ENCODE data around the gene CNNM2. TPM values are rescaled to one million over a fixed set of nuclear protein-coding genes. Genes with fewer than 3 reads are reported as not detected.

Gene CNNM2
- total RNA-seq, 1 experiment from 2014 or later = 23.5 TPM

DNA sequence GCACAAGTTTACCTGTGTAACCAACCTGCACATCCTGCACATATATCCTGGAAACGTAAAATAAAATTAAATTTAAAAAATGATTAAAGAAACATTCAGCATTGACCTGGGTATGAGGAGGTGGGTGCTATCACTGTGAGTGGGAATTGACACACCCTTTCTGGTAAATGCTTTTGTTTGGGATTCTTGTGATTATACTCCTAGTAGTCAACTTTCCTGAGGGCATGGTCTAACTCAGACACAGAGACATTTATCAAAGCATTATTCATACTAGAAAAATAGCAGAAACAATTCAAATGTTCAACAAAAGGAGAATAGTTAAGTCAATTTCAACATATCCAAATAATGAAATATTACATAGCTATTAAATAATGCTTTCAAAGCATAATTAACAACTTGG, 44.2 kb downstream of the CNNM2 start:
- ChIA-PET POLR2A (no interaction called here), CTCF (no interaction called here)

DNA sequence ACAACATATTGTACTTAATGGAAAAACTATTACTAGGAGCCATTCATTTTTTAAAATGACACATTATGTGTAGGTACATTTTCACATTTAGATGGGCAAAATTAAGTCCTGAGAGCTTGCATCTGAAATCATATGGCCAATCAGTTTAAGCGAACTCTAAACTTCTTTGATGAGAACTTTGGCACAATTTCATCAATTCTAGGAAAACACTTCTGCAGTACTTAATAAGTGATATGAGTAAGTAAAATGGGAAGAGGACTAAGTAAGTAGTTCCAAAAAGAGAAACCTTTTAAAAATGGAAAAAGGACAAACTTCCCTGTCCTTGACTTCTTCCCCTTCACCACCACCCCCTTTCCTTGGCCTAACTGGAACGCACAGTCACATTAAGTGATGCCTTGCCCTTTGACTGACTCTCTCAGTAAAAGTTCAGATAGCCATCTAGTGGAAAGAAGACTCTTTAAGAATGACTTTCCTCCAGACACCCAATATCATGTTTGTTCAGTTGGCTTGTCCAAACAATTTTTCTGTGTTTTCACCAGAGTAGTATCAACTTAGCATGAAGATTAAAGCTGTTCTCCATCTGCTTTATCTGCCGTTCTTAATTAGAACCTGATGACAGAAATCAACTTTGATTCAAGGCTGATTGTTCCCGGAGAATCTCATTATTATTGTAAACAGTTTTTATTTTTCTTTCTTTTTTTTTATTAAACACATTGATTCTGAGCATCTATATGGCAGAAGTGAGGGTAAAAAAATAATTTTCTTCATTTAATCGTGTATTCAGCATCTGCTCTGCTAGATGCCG, 45.1 kb downstream of the CNNM2 start:
- no peak overlapping the region for H3K4me3 Mint-ChIP-seq
- ChIA-PET CTCF (interaction anchor here (0.6 kb wide), 1 partner anchor 46 kb away, joined by 3 read pairs; no protein-coding TSS in a partner anchor), POLR2A (no interaction called here)
- H3K27ac Mint-ChIP-seq = 0 out of 2 replicates have a peak overlapping the region, but pooled peaks have one; percentile 38
- ATAC-seq (no peak), DNase-seq (ENCODE audit: low spot score) (no peak)
- TF ChIP-seq SOX15 (CRISPR knock-in tag; IDR thresholded peaks at IDR 0.05) = no peak
- TF ChIP-seq, protein P1, sequence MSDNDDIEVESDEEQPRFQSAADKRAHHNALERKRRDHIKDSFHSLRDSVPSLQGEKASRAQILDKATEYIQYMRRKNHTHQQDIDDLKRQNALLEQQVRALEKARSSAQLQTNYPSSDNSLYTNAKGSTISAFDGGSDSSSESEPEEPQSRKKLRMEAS (CRISPR knock-in tag; IDR thresholded peaks at IDR 0.05) = no peak
- no peaks in the 10 kb centered on the region for H3K27me3 Mint-ChIP-seq (ENCODE audit: low read depth)
- no peaks in the 10 kb centered on the region for H3K4me1 Mint-ChIP-seq
- H3K9me3 Mint-ChIP-seq = no peaks in the 10 kb centered on the region
- no peaks in the 10 kb centered on the region for H3K36me3 Mint-ChIP-seq

More for the DNA sequence above, 44.2 kb downstream of the CNNM2 start:
- Mint-ChIP-seq H3K36me3 (no peaks in the 10 kb centered on the region), H3K9me3 (no peaks in the 10 kb centered on the region), H3K4me3 (no peak overlapping the region), H3K27ac (no peak overlapping the region), H3K4me1 (no peaks in the 10 kb centered on the region), H3K27me3 (ENCODE audit: low read depth) (no peaks in the 10 kb centered on the region)
- no peak for ATAC-seq
- DNase-seq (ENCODE audit: low spot score) = no peak
- TF ChIP-seq, protein P2, sequence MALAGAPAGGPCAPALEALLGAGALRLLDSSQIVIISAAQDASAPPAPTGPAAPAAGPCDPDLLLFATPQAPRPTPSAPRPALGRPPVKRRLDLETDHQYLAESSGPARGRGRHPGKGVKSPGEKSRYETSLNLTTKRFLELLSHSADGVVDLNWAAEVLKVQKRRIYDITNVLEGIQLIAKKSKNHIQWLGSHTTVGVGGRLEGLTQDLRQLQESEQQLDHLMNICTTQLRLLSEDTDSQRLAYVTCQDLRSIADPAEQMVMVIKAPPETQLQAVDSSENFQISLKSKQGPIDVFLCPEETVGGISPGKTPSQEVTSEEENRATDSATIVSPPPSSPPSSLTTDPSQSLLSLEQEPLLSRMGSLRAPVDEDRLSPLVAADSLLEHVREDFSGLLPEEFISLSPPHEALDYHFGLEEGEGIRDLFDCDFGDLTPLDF (CRISPR knock-in tag; IDR thresholded peaks at IDR 0.05) = no peak
- no peak for TF ChIP-seq SP1 (CRISPR knock-in tag; conservative IDR thresholded peaks at IDR 0.05)
- no peak for TF ChIP-seq ZNF138 (CRISPR knock-in tag; conservative IDR thresholded peaks at IDR 0.05)
- no peak for TF ChIP-seq CREM (CRISPR knock-in tag; IDR thresholded peaks at IDR 0.05)
- no peak for TF ChIP-seq ZNF671 (CRISPR knock-in tag; IDR thresholded peaks at IDR 0.05)
- TF ChIP-seq, protein P3, sequence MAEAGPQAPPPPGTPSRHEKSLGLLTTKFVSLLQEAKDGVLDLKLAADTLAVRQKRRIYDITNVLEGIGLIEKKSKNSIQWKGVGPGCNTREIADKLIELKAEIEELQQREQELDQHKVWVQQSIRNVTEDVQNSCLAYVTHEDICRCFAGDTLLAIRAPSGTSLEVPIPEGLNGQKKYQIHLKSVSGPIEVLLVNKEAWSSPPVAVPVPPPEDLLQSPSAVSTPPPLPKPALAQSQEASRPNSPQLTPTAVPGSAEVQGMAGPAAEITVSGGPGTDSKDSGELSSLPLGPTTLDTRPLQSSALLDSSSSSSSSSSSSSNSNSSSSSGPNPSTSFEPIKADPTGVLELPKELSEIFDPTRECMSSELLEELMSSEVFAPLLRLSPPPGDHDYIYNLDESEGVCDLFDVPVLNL (CRISPR knock-in tag; IDR thresholded peaks at IDR 0.05; ENCODE audit: borderline replicate concordance, low read depth) = no peak
- TF ChIP-seq, protein P4, sequence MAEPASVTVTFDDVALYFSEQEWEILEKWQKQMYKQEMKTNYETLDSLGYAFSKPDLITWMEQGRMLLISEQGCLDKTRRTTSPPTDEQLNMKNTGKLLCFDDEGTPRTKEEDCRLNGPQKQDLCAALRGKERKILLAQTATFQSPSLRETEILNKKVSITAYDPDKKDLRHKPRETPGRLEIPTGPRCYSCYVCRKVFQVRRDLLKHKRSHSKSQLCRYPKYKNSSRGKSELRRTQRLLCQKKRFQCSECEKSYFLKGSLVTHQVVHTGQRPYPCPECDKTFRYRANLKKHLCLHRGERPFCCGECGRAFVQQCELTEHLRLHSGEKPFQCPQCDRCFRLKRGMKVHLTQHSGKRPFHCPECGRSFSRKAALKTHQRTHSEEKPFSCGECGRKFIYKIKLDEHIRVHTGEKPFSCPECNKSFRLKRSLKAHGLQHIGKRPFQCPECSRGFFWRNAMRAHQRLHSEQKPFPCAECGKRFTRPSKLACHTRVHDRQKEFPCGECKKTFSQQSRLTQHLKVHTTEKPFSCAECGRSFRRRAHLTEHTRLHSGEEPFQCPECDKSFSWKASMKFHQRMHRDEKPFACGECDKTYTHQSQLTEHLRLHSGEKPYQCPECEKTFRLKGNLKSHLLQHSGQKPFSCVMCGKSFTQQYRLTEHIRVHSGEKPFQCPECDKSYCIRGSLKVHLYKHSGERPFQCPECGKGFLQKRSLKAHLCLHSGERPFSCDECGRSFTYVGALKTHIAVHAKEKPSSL (CRISPR knock-in tag; conservative IDR thresholded peaks at IDR 0.05) = no peak
- TF ChIP-seq, protein P5, sequence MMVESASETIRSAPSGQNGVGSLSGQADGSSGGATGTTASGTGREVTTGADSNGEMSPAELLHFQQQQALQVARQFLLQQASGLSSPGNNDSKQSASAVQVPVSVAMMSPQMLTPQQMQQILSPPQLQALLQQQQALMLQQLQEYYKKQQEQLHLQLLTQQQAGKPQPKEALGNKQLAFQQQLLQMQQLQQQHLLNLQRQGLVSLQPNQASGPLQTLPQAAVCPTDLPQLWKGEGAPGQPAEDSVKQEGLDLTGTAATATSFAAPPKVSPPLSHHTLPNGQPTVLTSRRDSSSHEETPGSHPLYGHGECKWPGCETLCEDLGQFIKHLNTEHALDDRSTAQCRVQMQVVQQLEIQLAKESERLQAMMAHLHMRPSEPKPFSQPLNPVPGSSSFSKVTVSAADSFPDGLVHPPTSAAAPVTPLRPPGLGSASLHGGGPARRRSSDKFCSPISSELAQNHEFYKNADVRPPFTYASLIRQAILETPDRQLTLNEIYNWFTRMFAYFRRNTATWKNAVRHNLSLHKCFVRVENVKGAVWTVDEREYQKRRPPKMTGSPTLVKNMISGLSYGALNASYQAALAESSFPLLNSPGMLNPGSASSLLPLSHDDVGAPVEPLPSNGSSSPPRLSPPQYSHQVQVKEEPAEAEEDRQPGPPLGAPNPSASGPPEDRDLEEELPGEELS (CRISPR knock-in tag; IDR thresholded peaks at IDR 0.05) = no peak
- TF ChIP-seq, protein P6, sequence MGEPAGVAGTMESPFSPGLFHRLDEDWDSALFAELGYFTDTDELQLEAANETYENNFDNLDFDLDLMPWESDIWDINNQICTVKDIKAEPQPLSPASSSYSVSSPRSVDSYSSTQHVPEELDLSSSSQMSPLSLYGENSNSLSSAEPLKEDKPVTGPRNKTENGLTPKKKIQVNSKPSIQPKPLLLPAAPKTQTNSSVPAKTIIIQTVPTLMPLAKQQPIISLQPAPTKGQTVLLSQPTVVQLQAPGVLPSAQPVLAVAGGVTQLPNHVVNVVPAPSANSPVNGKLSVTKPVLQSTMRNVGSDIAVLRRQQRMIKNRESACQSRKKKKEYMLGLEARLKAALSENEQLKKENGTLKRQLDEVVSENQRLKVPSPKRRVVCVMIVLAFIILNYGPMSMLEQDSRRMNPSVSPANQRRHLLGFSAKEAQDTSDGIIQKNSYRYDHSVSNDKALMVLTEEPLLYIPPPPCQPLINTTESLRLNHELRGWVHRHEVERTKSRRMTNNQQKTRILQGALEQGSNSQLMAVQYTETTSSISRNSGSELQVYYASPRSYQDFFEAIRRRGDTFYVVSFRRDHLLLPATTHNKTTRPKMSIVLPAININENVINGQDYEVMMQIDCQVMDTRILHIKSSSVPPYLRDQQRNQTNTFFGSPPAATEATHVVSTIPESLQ (CRISPR knock-in tag; IDR thresholded peaks at IDR 0.05) = no peak

DNA sequence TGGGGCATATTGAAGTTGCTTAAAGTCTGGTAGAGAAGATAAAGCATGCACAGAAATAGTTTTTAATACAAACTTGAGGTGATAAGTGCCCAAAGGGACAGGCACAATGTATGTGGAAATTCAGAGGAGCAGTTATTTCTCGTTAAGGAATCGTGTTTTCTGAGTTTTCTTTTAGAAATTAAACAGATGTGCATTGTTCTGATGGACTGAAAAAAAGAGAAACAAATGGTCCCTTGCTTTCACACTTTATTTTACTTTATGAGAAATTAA, 45.6 kb downstream of the CNNM2 start:
- no peak overlapping the region for H3K27ac Mint-ChIP-seq
- POLR2A ChIA-PET = no interaction called here
- CTCF ChIA-PET = interaction anchor here (0.6 kb wide), 1 partner anchor 46 kb away, joined by 3 read pairs; no protein-coding TSS in a partner anchor
- H3K36me3 Mint-ChIP-seq = no peaks in the 10 kb centered on the region
- H3K9me3 Mint-ChIP-seq = no peaks in the 10 kb centered on the region
- no peak for DNase-seq (ENCODE audit: low spot score)
- H3K27me3 Mint-ChIP-seq (ENCODE audit: low read depth) = no peaks in the 10 kb centered on the region
- no peak overlapping the region for H3K4me3 Mint-ChIP-seq
- no peaks in the 10 kb centered on the region for H3K4me1 Mint-ChIP-seq
- ATAC-seq = no peak
- TF ChIP-seq SMAD4 (CRISPR knock-in tag; IDR thresholded peaks at IDR 0.05) (no peak), ELF4 (CRISPR knock-in tag; IDR thresholded peaks at IDR 0.05; ENCODE audit: low read depth) (no peak), JUN (CRISPR knock-in tag; IDR thresholded peaks at IDR 0.05) (no peak), TP53 (CRISPR knock-in tag; IDR thresholded peaks at IDR 0.05) (no peak), MXD4 (CRISPR knock-in tag; IDR thresholded peaks at IDR 0.05; ENCODE audit: borderline replicate concordance) (no peak)
- TF ChIP-seq, protein P7, sequence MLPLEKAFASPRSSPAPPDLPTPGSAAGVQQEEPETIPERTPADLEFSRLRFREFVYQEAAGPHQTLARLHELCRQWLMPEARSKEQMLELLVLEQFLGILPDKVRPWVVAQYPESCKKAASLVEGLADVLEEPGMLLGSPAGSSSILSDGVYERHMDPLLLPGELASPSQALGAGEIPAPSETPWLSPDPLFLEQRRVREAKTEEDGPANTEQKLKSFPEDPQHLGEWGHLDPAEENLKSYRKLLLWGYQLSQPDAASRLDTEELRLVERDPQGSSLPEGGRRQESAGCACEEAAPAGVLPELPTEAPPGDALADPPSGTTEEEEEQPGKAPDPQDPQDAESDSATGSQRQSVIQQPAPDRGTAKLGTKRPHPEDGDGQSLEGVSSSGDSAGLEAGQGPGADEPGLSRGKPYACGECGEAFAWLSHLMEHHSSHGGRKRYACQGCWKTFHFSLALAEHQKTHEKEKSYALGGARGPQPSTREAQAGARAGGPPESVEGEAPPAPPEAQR (CRISPR knock-in tag; IDR thresholded peaks at IDR 0.05) = no peak
- TF ChIP-seq, protein P8, sequence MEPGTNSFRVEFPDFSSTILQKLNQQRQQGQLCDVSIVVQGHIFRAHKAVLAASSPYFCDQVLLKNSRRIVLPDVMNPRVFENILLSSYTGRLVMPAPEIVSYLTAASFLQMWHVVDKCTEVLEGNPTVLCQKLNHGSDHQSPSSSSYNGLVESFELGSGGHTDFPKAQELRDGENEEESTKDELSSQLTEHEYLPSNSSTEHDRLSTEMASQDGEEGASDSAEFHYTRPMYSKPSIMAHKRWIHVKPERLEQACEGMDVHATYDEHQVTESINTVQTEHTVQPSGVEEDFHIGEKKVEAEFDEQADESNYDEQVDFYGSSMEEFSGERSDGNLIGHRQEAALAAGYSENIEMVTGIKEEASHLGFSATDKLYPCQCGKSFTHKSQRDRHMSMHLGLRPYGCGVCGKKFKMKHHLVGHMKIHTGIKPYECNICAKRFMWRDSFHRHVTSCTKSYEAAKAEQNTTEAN (CRISPR knock-in tag; IDR thresholded peaks at IDR 0.05) = no peak

Data from WTC11 (cell line).